SK-N-DZ (cell line): ENCODE measurements around the gene NBDY.
"Not testable (repeated sequence)": the region's sequence is repeated elsewhere in the genome, so short reads cannot be mapped to it uniquely, and the experiment has no call there.

Experiments
- DNase-seq: peaks from one replicate; pipeline ENCODE4 v3.0.0-alpha.2; 2015; ENCODE audit warnings: low spot score

Gene NBDY

DNA sequence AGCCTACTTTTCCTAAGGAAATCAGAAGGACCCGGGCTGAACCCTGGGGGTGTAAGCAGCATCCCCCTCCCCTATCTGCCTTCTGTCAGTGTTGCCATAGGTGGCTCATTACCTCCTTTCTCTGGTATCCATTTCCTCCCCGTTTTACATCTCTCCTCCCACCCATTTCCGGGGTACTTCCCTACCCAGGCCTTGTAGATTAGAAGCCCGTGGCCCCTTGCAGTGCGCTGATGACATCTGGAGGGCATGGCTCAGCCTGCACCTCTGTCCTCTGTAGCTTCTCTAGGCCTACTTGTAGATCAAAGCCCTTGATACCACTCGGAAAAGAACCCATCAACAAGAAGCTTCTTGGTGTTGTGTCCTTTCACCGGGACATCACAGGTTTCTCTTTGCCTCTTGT, 71.8 kb downstream of the NBDY start:
- no peak for DNase-seq

DNA sequence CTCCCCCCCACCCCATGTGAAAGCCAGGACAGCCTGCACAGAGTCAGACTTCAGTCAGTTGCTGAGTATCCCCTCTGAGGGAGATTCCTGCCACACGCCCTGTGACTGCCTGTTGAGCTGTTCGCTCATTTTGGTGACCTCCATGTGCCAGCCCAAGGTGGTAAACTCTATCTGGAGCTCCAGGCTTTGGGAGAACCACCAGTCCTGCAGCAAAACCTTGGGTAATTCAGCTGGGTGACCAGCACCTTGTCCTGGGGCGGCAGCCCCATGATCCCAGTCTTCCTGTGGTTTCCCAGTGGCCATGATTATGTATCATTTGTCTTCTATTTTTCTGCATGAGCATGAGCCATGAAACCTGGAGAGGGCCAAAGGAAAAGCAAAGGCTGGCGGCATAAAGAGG, 73.4 kb downstream of the NBDY start:
- DNase-seq, result no peak

DNA sequence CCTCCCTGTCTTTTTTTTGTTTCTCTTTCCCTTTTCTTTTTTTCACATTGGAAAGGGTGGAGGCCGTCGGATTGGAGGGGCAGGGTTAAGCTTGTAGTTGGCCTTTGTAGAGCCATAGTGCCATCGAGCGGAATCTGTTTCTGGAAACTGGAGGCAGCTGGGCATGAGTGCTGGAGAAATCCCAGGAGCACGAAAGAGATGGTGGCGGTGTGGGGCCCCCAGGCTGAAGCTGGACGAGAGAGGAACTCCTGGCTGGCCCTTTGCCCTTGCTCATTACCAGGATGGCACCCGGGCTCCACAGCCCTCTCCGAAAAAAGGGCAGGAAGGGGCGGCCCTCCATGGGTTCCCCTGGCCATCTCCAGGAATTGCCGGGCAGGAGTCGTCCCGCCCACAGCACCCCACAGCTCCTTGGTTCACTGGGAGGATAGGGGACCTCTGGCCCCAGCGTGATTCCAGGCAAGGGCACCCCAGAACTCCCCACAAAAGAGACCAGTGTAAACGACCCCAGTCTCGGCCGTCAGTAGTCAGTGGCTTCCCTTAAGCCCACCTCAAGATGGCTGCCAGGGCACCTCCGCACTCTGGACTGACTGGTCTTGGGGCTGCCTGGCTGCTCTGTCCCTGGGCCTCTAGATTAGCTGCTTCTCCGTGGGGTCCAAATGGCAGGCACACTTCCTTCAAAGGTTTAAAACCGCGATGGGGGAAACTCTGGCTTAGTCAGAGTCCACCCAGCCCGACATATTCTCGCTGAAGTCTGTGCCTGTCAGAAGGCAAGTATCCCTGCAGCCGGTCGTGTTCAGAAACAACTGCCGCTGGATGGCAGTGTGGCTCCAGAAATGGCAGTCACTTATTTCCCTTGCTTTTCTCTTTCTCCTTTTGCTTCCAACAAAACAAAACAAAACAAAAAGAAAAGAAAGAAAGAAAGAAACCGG, 74.1 kb downstream of the NBDY start:
- DNase-seq, result peak; percentile 37

DNA sequence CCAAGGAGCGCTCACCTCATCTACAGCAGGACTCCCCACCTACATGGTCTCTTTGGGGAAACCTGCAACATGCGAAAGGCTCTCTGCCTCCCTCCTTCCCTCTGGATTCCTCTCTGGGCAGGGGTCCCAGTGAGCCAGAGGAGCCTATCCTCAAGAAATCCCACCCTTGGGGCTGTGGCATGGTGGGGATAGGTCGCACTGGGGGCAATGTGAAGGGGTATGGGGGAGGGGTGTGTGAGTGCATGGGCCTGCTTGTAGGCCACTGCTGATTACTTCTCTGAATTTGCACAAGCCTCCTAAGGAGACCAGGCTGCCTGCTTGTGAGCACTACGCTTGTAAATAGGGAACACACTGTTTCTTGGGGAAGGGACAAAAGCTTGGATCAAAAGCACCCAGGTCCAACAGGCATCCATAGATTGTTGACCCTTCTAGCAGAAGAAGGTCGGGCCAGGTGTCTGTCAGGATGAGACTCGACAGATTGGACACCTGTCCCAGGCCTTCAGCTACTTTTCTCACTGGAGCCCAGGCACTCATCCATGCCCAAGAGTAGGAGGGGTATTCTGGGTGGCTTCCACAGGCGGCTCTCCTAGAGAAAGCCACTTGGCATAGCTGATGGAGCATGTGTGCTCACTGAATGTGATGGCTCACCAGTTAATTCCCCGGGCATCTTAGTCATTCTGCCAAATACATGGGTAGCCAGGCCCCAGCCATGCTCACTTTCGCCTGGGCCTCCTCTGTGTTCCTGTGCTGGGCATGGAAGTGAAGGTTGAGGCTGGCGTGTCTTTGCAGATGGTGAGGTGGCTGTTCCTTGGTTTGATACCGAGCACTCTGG, 75.0 kb downstream of the NBDY start:
- DNase-seq, result no peak

DNA sequence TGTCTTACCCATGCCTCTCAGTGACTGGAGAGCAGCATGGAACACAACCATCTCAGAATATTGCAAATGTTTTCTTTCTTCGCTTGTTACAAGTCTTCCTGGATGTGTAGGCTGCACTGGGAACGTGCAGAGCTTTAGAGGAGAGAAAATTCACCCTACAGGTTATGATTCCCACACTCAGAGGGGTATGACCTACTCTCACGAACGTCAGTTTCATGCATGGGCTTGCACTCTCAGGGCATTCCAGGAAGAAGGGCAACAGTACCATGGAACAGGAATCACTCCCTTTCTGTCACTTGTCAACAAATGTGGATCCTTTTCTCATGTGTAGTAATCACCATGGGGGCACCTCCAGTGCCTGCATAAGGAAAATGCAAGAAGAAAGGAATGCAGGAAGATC, 75.8 kb downstream of the NBDY start:
- no peak for DNase-seq

DNA sequence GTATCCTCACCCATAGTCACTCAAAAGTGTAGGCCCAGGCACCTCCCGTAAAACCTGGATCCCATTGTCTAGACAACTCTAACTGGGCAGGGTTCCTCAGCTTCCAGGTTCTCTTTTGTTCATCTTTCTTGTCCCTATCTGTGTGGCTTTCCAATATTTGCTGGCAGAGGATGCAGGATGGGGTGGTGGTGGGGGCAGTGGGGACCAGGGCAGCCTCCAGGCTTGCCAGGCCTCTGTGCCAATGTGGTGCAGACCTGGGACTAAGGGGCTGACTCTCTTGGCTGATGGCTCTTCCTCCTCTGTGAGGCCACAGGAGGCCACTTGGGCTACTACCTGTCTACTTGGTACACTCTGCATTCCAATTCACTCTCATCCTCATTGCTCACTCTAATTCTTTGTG, 76.4 kb downstream of the NBDY start:
- no peak for DNase-seq

DNA sequence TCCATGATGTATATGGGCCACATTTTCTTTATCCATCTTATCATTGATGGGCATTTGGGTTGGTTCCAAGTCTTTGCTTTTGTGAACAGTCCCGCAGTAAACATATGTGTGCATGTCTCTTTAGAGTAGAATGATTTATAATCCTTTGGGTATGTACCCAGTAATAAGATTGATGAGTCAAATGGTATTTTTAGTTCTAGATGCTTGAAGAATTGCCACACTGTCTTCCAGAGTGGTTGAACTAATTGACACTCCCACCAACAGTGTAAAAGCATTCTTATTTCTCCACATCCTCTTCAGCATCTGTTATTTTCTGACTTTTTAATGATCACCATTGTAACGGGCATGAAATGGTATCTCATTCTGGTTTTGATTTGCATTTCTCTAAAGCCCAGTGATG, 77.1 kb downstream of the NBDY start:
- not testable (repeated sequence) for DNase-seq

- no peak for DNase-seq
These were observed 82.6 kb downstream of the NBDY start for GRCh38 chrX:56811599-56811998.

- no peak for DNase-seq
These were observed 83.6 kb downstream of the NBDY start for GRCh38 chrX:56812515-56813105.

DNA sequence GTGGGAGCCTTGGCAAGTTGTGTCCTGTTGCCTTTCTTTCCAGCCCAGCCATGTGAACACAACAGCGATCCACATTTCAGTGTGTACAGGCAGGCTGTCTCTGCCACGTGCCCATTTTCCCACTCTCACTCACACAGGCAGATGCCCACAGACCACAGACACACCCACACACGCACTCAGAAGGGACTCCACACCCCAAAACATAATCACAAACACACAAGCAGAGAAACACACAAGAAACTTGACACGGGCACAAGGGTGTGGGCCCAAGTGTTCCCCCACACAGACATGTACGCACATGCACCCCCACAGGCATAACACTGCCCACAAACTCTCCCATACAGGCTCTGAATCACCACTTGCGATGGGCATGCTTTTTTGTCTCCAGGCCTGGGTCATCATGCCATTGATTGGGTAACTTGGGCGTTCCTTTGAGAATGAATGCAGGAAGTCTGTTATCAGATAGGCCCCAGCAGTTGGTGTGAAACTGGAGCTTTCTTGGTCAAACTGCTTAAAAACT, 84.3 kb downstream of the NBDY start:
- no peak for DNase-seq

GRCh38 chrX:56817179-56817578, 88.1 kb downstream of the NBDY start:
- DNase-seq, result no peak

DNA sequence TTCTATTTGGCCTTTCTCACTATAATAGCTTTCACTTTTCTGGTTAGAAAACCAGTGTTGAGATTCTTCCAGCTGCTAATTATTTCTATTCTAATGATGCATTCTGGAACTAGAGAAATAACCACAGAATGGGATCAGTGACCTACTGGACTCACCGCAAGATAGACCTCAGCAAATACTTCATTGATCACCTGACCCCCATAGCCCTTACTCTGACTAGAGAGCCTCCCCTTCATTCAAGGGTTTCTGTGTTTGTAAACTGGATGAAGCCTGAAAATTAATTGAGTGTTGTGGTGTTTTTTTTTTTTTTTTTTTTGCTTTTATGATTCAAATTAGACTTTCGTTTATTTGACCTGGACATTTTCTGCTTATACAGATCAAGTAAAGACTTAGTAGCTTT, 97.0 kb downstream of the NBDY start:
- no peak for DNase-seq

DNA sequence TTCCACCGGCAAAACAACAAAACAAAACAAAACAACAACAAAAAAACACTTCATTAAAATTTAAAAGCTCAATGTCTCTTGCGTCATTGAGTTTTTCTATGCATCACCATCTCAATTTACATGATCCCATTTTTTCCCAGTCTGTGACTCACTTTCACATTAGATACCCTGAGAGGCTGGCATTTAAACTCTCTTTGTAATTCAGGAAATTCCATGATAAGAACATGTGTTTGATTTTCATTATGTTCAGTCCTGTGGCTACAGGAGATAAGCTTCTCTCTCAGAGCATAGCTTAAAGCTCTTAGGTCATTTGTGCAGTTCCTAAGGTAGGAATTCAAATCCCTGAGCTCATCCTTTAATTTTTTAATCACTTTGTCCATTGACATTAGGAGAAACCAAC, 104.6 kb downstream of the NBDY start:
- no peak for DNase-seq

DNA sequence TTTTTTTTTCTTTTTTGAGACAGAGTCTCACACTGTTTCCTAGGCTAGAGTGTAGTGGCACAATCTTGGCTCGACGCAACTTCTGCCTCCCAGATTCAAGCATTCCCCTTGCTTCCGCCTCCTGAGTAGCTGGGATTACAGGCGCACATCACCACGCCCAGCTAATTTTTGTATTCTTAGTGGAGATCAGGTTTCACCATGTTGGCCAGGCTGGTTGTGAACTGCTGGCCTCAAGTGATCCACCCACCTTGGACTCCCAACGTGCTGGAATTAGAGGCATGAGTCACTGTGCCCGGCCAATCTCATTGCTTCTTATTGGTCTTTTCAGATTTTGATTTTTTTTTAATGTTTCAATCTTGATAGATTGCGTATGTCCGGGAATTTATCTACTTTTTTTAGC, 124.4 kb downstream of the NBDY start:
- DNase-seq, result no peak

DNA sequence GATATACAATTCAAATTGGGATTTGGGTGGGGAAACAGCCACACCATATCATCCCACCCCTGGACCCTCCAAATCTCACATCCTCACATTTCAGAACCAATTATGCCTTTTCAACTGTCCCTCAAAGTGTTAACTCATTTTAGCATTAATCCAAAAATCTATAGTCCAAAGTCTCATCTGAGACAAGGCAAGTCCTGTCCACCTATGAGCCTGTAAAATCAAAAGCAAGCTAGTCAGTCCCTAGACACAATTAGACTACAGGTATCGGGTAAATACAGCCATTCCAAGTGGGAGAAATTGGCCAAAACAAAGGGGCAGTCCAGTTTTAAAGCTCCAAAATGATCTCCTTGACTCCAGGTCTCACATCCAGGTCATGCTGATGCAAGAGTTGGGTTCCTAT, 128.0 kb downstream of the NBDY start:
- DNase-seq, result no peak

DNA sequence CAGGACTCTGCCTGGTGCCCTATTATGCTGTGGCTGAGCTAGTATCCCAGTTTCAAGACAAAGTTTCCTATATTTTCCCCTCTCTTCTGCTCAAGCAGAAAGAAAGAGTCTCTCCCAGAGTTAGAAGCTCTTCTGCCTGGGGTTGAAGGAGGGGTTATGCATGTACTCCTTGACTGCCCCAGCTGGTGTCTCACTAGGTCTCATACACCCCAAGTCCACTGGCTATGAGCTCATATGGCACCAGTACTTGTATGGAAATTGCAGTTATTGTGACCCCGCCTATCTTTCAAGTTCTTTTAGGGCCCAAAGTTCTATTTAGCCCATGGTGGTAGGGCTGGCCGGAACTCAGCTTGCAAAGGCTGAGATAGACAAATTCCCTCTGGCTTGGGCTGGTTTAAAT, 131.8 kb downstream of the NBDY start:
- DNase-seq, result no peak
